Measurements from ENCODE around the gene ALDH1A3.

- TF ChIP-seq, protein P1, sequence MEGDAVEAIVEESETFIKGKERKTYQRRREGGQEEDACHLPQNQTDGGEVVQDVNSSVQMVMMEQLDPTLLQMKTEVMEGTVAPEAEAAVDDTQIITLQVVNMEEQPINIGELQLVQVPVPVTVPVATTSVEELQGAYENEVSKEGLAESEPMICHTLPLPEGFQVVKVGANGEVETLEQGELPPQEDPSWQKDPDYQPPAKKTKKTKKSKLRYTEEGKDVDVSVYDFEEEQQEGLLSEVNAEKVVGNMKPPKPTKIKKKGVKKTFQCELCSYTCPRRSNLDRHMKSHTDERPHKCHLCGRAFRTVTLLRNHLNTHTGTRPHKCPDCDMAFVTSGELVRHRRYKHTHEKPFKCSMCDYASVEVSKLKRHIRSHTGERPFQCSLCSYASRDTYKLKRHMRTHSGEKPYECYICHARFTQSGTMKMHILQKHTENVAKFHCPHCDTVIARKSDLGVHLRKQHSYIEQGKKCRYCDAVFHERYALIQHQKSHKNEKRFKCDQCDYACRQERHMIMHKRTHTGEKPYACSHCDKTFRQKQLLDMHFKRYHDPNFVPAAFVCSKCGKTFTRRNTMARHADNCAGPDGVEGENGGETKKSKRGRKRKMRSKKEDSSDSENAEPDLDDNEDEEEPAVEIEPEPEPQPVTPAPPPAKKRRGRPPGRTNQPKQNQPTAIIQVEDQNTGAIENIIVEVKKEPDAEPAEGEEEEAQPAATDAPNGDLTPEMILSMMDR (tag by site-specific recombination; IDR thresholded peaks at IDR 0.05): no peak
- no peak for TF ChIP-seq ZNF558 (tag by site-specific recombination; IDR thresholded peaks at IDR 0.05)
- no peak for TF ChIP-seq BCL11B (tag by site-specific recombination; IDR thresholded peaks at IDR 0.05; ENCODE audit: low read depth)
Observed at GRCh38 chr15:100913961-100914360, 34.3 kb downstream of the ALDH1A3 start.
